GM18502 (cell line): Measurements from ENCODE around the gene HPD.

Experiments
- ATAC-seq: cut with Tn5 transposase; IDR thresholded peaks from one replicate; pipeline ENCODE4 v1.9.1; 2021; ENCODE audit warnings: mild to moderate bottlenecking; ENCODE audit not compliant: unreplicated experiment, poor library complexity

The HPD gene

GRCh38 chr12:121812320-121812871, 46.3 kb downstream of the HPD start:
- ATAC-seq = peak; percentile 24

DNA sequence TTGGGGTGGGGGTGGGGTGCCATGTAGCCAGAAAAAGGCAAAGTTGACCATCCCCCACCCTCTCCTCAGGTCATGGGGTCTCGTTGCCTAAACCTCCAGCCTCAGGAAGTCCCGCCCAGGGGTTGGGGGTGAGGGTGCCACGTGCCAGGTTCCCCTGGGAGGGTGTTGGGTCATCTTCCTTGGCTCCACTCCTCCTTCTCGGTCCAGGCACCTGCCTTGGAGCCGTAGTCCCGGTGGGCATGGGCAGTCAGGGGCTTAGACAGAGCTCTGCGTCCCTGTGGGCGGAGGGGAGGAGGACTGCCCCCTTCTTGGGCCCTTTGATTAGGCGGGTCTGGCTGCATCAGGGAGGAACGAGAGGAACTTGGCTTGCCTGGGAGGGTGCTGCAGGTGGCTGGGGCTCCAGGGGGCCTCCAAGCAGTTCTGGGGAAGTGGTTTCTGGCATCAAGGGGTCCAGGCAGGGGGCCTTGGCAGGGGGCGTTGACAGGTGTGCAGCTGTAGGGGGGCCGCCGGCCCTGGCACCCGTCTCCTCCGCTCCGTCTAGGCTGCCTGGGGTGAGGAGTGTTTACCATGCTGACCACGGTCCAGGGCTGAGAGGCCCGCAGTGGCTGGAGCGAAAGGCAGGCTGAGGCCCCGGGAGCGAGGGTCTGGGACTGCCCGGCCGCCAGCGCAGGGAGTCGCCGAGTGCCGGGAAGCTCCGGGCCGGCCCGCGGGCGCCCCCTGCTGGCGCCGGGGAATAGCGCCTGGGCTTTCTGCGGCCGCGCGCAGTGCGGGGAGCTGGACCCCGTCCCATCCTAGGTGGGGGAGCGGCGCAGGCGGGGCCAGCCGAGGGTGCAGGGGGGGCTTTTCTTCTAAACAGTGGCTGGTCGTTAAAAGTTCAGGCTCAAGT, 47.0 kb downstream of the HPD start:
- ATAC-seq = peak; percentile 78

DNA sequence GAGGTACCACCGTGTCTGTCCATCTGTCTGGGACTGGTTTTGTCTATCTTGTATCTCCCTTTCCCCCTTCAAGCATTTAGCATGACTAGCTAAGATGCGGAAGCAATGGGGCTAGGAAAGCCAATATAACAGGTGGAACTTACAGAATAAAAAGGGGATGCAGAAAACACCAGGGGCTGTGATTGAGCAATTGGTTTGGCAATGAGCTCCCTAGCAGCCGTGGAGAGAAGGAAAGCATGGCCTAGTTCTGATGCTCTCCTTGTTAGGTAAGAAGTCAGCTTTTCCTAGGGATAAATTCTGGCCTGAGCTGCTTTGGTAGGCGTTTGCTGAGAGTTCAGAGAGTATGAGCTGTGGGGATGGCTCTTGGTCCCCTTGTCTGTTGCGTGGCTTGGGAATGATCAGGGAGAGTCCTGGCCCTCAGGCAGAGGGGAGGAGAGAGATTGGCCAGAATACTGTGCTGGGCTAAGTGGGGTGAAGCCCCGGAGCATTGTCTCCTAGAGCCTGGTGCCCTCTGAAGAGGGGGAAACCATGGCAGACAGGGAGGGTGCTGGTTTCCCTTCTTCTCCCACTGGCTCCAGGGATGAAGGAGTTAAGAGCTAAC, 47.7 kb downstream of the HPD start:
- no peak for ATAC-seq

GRCh38 chr12:121810234-121810817, 48.3 kb downstream of the HPD start:
- ATAC-seq = no peak

- ATAC-seq = no peak
Measured at GRCh38 chr12:121809712-121810116, 48.9 kb downstream of the HPD start.

GRCh38 chr12:121808623-121809022, 50.0 kb downstream of the HPD start:
- no peak for ATAC-seq

- no peak for ATAC-seq
Measured at GRCh38 chr12:121807642-121808347, 50.9 kb downstream of the HPD start.

DNA sequence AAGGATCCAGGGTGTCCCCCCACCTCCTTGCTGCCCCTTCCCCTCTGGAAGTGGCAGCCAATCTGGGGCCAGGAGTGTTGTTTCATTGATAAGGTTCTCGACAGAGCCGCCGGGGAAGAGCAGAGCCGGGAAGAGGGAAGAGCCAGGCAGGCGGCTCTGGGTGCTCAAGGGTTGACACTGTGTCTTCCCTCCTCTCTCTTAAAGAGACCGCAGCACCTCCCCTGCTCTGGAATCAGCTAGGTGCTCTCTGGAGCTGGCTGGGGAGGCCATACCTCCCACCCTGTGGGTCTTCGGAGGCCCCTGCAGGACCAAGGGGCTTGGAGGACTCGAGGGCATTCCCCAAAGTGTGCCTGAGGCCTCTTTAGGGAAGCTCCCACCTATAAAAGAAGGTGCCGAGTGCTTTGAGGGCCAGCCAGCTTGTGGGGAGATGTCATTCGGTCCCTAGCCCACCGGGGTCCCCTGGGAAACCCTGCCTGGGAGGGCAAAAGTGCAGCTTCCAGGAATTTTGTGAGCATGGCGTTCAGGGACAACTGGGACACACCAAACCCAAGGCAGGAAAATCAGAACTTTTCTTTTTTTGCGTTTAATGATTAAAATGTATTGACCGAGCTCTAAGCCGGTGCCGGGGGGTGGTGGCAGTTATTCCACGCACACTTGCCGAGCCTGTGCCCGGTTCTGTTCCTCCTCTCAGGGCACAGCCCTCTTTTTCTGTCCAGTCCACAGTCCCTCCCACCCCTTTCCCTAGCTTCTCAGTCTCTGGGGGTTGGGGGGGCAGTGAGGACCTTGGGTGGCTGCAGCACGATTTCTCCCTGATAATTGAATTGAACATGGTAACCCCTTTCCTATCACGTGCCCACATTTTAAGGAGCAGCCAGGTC, 51.9 kb downstream of the HPD start:
- no peak for ATAC-seq

DNA sequence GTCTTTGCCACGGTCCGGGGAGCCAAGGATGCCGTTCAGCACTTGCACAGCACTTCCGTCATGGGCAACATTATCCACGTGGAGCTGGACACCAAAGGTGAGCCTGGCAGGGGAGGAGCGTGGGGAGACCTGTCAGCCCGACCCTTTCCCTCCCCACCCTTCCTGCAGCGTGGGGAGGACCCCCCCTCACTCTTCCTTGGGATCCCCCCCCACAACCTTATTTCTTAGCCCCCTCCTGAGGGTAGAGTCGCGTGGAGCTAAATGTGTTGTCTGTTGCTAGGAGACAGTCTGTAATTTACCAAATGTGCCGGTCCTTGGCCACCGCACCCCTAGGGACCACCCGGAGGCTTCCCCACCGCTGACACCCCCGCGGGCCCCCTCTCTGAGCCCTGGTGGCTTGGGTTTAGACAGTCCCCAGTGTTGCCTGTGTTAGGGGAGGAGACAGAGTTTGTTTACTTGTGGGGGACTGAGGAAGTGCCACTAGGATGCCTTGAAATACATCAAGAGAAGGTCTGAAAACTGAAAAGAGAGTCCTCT, 52.6 kb downstream of the HPD start:
- no peak for ATAC-seq

- no peak for ATAC-seq
Measured at GRCh38 chr12:121805171-121806008, 53.3 kb downstream of the HPD start.

DNA sequence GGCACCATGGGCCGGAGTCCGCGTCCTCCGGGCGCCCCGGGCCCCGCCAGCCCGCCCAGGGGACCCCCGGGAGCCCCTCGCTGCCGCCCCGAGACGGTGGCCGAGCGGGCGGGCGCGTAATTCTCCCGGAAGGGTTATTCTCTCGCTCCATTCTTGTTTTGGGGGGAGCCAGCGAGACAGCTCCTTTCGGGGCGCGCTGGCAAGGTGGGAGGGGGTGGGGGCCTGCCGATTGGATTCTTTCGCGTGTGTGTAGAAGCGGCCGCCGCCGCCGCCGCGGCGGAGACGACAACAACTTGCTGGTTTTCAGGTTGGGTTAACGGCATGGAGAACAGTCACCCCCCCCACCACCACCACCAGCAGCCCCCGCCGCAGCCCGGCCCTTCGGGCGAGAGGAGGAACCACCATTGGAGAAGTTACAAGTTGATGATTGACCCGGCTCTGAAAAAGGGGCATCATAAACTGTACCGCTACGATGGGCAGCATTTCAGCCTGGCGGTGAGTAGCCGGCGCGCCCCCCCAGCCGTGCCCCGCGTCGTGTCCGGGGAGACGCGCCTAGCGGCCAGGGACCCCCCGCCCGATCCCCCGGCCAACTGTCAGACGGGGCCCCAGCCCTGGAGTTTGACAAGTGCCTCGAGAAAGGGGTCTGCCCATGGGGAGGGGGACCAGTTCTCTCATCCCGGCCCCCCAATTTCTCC, 54.1 kb downstream of the HPD start:
- no peak for ATAC-seq

- no peak for ATAC-seq
Measured at GRCh38 chr12:121803861-121804416, 54.7 kb downstream of the HPD start, which contains the start of gene SETD1B. TSS of gene SETD1B (plus strand) at chr12:121804009. CDS start at chr12:121804738, 729 bp downstream.

GRCh38 chr12:121802843-121803698, 55.6 kb downstream of the HPD start:
- ATAC-seq = peak; percentile 50

- ATAC-seq = no peak
Measured at GRCh38 chr12:121802485-121802842, 56.2 kb downstream of the HPD start.

DNA sequence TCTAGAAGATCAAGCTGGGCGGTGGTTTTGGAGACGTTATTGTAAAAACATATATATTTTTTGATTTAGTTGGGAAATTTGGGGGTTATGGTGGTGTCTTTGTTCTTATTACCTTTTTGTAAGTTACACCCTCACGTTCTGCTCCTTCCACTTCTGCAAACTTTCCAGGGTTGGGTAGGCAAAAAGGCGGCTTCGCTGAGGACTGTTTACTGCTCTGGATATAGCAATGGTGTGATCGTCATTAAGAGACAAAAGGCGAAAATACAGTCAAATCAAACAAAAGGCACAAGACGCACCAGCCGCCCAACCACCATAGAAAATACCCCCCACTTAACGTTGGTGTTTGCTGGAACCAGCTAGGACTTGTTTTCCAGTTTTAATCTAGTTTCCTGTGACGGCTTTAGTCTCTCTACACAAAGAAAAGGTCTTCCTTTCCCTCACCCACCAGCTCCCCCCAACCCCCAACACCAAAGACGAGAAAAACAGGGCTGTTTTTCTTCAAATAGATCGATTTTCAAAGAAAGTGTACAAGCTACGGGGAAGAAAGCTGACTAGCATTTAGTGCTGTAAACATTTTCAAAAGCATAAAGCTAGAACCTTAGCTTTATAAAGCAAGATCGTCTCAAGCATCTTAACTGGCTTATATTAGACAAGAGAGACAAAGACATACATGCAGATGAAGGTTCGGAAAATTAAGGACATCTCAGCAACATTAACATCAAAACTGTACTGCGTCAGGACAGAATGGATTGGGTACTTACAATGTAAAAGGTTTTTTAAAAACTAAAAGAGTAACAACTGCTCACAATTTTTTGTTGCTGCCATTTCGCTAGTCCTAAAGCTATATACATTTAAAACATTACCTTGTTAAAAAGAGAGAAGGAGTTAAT, 56.8 kb downstream of the HPD start:
- ATAC-seq = no peak
